NCI-H524 (cell line): Measurements from ENCODE around the gene STPG1.

ENCODE experiments used
- DNase-seq, 2 experiments: peaks; one replicate each; lab custom pipeline; 2025; lab: John Stamatoyannopoulos, UW

STPG1 gene

DNA sequence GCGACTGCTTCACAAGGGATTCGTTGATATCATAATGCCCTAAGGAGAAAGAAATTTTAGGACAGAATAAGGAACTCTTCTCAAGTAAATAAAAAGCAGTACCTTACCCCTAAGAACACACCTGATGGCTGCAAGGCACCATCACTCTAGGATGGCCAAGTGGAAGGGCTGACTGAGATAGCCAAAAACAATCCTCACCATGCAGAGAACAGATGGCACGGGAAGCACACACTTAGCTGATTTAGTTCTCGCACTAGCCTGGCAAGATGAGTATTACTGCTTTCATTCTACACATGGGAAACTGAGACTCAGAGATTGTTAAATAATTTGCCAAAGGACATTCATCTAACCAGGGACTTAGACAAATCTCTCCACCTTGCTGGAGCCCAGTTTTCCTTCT lies 43.8 kb downstream of the STPG1 start:
- peak in 1 of 2 experiments; percentile 13 for DNase-seq

DNA sequence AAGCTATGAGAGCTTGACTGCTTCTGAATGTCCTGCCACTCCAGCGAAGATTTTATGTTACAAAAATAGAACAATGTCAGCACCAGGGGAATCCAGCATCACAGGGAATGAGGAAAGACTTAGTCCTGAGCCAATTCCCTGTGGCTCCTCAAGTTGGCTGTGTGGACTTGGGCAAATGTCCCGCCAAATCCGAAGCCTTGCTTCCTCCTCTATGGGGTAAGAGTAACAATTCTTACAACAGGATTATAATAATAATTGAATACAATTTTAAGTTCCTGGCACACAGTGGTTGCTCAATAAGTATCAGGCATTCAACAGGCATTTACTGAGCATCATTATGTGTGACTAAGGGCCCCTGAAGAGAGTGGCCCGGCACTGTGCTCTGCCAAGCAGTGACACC lies 44.4 kb downstream of the STPG1 start:
- no peak for DNase-seq

DNA sequence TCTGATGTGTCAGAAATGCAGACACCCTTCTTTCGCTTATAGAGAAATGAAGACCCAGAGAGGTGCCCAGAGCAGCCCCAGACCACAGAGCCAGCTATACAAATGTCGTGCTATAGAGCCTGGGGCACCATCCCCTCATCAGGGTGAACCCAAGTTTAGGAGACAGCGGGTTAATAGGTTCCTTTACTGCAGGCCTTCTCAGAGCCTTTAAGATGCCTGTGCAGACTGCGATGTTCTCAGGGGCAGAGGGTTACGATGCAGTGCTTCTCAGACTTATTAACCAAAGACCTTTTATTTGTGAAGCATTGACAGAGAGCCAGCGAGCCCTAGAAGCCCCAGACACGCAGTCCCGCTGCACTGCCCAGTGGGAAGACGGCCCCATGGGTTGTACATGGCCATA lies 46.9 kb downstream of the STPG1 start:
- DNase-seq, result no peak

DNA sequence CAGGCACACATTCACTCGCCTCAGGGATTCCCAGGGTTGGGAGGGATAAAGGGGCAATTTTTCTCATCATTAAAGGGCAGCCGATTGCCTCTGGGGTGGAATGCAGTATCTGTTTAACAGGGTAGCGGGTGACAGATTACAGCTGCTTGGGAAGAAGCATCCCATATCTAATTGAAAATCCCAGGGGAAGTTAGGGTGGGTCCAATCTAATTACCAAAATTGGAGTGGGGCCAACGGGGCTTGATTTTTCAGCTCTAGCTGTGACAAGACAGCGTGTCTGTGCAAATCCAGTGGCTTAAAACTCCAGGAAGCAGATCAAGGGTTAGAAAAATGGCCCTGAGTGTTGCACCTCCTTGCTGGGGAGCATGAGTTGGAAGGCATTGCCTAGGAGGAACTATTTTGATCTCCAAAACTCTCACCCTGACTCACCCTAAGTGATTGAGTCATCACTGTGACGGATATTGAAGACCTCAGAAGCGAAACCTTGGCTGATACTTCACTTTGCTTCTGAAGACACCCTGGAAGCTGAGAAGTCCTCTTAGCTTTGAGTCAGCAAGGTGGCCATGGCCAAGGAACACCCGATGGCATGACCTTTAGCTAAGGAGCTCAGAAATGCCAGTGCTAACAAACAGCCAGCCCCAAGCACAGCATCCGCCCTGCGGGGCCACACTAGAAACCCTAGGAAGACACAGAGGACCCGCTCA lies 48.5 kb downstream of the STPG1 start:
- DNase-seq, result peak; percentile 21 to 73

DNA sequence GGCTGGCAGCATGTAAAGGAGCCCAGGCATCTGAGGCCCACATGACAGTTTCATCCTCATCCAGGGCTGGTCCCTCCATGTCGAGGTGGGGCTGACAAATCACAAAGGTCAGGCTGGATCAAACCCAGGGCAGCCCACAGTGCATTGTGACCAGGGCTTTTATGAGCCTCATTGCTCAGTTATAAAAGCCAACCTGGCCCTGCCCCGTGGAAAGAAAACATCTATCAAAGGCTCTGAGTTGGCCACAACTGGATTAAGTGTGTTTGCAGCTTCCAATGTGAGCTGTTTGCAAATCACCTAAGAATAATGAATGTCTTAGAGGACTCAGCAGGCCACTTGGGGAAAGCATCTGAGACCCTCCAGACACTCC lies 49.0 kb downstream of the STPG1 start:
- DNase-seq, result no peak

DNA sequence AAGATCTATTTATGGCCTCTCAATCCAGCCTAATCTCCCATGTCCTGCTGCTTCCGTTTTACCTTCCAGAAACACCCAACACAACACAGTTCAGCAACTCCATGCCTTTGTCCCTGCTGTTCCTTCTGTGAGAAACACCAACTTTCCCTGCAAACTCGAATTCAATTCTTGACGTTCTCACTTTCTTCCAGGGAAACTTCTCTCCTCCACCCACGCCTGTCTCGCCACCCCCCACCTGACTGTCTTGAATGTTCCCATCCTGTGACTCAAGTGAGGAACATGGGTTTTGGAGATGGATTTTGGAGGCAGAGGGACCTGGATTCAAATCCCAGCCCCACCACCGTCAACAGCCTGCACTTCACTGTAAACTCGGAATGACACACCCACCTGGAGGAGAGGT lies 49.6 kb downstream of the STPG1 start:
- no peak for DNase-seq

DNA sequence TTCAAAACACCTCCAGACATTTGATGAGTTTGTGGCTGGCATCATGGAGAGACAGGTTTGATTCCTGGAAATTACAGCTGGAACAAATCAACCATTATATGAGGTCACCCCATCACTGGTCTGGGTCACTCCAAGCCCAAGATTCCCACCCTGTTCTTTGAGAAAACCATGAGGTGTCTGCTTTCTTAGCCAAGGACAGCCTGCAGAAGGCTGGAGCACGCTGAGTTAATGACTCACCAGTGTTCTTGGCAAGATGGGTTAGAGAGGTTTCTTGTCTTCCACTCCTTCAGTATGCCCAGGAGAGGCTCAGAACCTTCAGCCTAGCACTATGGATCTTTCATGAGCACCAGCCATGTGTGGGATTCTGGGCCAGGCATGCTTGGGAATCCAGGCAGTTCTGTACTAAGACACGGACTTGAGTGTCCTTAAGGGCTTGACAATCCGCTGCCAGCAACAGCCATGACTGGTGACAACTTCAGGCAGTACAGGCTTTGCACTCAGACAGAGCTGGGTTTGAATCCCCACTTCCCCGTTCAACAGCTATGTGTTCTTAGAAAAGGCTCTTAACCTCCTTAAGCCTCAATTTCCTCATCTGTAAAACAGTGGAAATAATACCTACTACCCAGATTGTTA lies 50.5 kb downstream of the STPG1 start:
- DNase-seq, result no peak

DNA sequence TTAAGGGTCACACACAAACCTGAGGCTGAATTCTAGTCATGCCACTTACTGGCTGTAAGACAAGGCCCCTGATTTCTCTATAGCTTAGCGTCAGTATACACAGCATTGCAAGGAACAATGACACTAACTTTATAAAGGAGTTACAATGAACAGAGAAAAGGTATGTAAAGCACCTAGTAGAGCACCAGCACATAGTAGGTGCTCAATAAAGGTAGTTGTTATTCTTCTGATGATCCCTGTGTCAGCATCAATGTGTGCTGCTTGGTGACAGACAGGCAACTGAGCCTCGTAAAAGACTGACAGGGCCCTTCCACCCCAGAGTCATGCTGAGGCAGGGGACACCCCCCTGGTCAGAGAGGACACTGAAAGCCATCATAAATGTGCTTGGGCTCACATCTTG lies 51.2 kb downstream of the STPG1 start:
- DNase-seq, result no peak

DNA sequence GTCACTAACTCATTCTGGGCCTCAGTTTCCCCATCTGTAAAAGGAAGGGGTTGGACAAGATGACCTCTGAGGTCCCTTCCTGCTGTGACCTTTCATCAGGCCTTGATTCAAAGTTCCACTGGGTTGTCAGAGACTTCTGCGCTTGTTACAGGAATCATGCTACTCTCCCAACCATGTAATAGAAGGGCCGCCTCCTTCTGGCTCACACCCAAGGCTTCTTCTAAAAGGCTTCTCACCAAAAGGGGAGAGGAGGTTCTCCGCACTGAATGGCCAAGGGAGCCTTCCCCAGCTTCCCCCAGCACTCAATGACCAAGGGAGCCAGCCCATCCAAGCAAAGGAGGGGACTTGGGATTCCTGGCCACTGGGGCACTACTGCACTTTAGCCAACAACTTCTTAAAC lies 51.8 kb downstream of the STPG1 start:
- DNase-seq, result no peak

DNA sequence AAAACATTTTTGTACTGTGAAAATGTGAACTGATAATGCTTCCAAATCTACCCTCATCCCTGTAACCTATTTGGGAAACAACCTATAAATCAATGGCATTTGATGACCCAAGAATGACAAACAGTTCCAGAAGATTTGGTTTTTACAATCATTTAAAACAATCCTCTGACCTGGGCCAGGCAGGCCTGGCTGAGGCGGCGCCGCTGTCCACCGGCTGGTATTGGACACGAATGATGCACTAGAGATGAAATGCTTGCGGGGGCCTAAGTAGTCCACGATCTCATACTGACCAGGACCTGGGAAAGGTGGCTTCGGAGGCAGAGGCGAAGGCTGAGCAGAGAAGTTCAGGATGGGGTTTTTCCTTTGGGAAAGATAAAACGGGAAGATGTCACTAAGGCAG lies 52.9 kb downstream of the STPG1 start:
- DNase-seq, result no peak

DNA sequence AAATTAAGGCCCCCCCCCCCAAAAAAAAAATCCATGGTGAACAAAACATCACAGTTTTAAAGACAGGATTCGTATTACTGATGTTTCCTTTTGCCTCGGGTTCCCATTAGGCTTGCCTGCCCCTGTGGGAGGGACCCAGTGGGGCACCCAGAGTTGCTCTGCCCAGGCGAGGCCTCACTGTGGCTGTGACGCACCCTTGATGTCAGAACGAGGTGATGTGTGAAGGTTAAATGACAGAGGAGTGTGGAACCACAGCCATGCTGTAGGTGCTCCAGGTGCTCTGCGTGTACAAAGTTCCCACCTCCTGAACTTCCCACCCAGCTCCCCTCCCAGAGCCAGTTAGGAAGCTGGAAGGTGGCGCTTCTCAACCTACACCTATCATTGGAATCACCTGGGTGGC lies 56.5 kb downstream of the STPG1 start:
- no peak for DNase-seq

DNA sequence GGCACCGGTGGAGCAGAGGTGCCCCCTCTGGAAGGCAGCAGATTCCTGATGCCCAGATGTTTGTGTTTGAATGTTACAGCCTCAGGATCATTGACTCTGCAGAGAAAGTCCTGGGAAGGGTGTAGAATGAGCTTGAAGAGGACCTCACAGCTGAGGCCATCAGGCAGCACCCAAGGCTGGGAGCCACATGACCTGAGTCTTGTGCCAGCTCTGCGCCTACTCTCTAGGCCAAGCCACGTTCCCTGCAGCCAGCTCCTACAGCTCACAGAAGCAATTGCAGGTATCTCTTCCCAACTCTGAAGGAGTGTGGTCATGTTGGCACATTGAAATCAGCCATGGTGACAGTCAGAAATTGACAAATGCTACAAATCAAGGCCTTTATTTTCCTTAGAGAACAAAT lies 58.1 kb downstream of the STPG1 start:
- no peak for DNase-seq

DNA sequence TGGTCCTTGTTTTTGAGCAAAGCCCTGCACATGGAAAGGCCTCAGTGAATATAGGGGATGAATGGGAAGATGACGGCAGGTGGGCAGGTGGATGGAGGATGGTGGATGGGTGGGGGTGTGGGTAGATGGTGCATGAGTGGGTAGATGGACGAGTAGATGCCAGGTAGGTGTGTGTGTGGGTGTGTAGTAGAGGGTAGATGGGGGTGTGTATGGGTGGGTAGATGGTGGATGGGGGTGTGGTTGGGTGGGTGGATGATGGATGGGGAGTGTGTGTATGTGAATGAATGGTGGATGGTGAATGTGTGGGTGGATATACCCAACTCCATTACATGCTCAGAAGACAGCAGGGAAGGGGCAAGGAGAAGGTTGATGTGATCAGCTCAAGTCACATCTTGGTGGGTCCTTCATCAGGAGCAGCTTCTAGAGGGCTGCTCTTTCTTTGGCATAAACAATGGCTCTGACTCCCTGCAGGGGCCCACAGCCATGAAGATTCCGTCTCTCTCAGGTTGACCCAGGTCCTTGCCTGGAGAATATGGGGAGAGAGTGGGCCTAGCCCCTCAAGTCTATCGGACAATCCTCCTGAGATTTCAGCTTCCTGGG lies 60.2 kb downstream of the STPG1 start:
- no peak for DNase-seq

DNA sequence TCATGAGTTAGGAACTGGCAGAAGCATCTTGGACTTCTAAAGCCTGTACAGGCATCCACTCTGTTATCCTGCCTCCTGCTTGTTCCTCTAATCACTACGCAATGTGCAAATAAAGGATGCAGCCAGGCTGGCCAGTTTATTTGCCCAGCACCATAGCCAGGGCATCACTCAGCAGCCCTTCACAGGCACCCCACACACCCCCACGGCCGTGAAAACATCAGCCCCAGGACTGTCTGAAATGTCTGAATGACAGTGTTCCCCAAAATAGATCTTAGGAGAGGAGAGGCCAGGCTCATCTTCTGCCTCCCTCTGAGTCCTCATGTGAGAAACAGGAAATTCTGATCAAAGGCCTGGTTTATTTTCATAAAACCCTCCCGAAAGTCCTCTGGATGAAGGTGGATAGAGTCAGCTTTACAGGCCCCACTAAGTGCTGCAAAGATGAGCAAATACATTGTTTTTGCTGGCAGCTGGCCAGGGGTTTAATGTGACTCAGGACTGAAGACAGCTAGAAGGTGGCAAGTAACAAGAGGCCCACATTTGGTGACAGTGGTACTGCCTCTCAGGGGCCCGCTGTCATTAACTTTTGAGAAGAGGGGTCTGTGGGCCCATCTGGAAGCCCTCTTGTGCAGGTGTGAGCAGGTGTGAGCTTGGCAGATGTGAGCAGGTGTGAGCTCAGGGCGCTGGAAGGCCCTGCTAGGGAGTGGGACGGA lies 61.5 kb downstream of the STPG1 start:
- peak in 1 of 2 experiments; percentile 9 for DNase-seq

DNA sequence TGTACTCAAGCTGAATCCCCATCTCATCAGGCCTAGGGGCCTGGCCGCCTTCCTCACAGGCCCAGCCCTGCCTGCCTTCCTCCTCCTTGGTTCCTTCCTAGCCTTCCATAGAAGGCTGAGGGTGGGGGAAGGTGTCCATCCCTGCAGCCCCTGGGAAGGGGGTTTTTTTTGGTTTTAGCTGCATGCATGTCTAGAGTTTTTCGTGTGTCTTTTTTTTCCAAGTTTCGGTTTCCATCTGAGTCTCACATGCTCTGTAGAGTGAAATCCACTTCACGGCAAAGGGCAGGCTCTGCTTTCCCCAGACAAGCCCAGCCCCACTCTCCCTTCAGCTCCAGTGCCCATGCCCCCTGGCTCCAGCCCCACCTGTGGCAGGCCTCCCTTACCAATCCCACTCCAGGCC lies 62.3 kb downstream of the STPG1 start:
- no peak for DNase-seq

DNA sequence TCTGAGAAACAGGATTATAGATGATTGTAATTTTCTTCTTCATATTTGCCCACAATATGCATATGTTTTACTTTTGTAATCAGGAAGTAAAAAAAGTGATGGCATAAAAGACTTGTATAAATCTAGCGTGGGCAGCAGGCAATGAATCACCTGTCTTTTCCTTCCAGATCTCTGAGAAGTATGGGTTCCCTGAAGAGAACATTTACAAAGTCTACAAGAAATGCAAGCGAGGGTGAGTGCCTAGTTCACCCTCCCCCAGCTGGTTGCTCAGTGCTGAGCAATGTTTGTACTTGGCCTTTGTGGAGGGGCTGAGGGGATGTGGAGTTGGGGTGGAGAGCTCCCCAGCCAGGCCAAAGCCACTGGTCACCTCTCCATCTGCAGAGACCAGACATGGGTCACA lies 63.7 kb downstream of the STPG1 start:
- no peak for DNase-seq

DNA sequence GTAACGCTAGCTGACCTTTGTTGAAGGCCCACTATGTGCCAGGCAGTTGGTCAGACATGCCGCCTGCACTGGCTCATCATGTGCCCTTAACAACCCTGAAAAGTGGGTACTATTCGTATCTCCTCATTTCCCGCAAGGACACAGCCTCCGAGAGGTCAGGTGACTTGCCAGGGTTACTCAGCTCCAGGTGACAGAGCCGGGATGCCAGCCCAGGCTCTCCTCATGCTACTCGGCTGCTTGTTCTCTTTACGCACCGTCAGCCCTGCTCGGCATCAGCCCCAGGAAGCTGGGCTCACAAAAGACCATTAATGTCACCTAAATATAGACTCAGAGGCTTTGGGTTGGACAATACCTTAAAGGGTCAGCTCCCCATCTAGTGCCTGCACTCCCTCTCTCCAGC lies 65.4 kb downstream of the STPG1 start:
- DNase-seq, result no peak

DNA sequence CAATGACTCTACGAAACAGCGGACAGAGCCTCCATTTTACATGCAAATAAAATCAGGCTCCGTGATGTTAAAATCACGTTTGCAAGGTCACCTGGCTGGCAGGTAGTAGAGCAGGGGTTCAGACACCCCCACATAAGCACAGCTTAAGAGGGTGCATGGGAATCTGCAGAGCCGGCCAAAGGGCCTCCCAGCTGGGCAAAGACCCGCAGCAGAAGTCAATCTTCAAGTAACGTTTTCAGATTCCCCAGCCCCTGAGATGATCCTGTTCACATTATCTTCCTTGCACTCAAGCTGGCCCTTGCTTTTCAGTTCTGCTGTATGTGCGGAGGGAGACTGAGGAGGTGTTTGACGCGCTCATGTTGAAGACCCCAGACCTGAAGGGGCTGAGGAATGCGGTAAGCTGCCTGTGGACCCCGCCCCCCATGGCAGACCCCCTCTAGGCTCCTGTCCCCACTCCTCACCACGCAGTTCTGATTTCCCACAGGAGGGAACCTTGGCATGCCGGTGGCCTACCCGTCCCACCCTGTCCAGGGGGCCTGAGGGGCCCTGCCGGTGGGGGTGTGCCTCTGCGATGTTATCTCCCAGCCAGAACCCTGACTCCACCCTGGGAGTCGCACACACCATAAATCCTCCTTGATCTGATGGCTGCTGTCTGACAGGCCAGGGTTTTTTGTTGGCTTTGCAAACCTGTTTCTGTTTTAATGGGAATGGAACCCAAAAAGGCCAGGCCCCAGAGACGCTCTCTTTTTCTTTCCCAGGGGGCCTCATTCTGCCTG lies 66.2 kb downstream of the STPG1 start:
- DNase-seq, result no peak

DNA sequence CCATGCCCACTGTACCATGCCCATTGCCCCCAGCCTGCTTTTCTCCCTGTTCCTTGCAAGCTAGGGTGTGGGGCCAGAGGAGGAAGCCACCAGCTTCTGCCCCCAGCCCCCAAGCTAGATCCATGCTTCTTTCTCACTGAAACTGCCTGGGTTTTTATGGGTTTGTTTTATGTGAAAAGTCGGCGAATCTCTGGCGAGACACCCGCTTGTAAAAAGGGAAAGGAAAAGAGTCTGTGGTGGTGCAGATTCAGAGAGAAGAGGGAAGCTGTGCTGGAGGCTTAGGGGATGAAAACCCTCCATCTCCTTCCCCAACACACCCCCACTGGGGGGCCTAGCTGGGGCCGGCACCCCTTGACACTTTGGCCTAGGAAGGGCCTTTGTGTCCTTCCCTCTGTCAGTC lies 68.2 kb downstream of the STPG1 start:
- DNase-seq, result no peak

DNA sequence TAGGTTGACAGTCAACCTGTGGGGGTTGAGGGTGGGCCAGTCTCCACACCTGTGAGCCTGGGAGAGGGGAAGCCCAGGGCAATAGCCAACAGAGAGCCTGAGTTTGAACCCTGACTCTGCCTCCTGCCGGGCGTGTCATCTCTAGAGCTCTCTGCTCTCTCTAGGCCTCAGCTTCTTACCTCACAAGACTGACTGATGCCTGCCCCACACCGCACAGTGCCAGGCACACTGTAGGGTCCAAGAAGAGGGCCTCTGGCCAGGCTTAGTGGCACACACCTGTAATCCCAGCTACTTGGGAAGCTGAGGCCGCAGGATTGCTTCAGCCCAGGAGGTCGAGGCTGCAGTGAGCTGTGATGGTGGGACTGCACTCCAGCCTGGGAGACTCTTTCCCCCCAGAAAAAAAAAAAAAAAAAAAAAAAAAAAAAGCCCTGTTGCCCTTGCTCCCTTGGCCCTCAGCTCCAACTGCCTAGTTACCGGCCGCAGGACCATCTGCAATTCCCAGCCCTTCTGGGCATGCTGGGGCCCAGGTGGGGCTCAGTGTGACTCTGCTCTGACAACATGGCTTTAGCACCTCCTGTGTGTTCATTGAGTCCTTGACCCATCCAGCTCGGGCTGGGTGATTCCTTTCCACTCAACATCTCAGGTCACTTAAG lies 69.4 kb downstream of the STPG1 start:
- DNase-seq, result peak in 1 of 2 experiments; percentile 6

DNA sequence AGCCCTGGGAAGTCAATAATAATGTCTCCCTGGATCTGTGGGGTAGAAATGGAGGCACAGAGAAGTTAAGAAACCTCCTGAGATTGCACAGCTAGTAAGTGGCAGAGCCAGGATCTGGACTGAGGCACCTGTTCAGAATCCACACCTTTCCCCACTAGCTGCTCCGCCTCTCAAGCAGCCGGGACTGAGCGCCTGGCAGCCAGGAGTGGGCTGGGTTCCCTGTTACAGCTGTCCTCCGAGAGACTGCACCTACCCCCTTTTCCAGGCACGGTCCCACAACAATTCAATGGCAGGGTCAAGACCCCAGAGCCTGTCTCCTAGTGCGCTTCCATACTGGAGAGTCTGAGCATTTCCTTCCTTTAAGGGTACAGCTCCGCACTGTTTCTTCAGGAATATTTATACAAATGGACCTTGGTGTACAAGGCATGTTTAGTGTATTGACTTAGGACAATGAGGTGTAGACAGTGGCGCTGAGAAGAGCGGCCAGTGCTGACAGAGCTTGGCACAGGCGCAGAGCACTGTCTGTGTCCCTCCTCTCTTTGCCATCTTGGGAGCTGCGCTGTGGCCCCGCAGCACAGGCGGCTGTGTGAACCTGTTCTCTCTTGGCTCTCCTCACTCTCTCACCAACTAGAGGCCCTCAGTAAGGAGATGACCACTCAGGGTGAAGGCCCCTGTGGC lies 70.0 kb downstream of the STPG1 start:
- no peak for DNase-seq
